ENCODE data around the gene TENM3.

DNA sequence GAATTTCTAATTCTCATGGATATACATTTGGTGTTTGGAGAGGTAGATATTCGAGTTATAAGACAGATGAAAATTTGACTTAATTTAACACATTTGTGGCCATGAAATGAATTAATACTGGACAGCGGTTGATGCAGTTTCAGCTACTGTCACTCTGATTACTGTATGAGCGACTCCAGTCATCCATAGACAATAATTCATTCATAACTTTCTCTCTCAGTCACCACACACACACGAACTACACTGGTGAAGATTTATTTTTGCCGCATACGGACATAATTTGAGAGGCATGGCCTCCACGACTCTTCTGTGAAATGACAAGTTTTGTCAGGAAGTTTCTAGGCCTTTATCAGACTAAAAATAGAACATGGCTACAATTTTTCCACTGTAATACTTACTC is 177.0 kb downstream of the TENM3 start:
- TF ChIP-seq, protein P1, sequence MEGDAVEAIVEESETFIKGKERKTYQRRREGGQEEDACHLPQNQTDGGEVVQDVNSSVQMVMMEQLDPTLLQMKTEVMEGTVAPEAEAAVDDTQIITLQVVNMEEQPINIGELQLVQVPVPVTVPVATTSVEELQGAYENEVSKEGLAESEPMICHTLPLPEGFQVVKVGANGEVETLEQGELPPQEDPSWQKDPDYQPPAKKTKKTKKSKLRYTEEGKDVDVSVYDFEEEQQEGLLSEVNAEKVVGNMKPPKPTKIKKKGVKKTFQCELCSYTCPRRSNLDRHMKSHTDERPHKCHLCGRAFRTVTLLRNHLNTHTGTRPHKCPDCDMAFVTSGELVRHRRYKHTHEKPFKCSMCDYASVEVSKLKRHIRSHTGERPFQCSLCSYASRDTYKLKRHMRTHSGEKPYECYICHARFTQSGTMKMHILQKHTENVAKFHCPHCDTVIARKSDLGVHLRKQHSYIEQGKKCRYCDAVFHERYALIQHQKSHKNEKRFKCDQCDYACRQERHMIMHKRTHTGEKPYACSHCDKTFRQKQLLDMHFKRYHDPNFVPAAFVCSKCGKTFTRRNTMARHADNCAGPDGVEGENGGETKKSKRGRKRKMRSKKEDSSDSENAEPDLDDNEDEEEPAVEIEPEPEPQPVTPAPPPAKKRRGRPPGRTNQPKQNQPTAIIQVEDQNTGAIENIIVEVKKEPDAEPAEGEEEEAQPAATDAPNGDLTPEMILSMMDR (conservative IDR thresholded peaks at IDR 0.05; ENCODE audit: low read depth, low read length), result no peak
- TF ChIP-seq EZH2phosphoT487 (IDR thresholded peaks at IDR 0.05; ENCODE audit: borderline replicate concordance, low read length), result no peak
